Measurements from ENCODE around the gene KMT2A.

Gene KMT2A

GRCh38 chr11:118488480-118489109 lies 52.3 kb downstream of the KMT2A start:
- DNase-seq = peak; percentile 74

GRCh38 chr11:118491041-118491440 lies 54.7 kb downstream of the KMT2A start:
- DNase-seq = peak; percentile 6

GRCh38 chr11:118497831-118498230 lies 61.5 kb downstream of the KMT2A start:
- no peak for DNase-seq

- no peak for DNase-seq
Observed at GRCh38 chr11:118503216-118503615, 66.9 kb downstream of the KMT2A start.

- no peak for DNase-seq
Observed at GRCh38 chr11:118511601-118512000, 75.3 kb downstream of the KMT2A start.

- DNase-seq = no peak
Observed at GRCh38 chr11:118514103-118514502, 77.8 kb downstream of the KMT2A start.

GRCh38 chr11:118519549-118519948 lies 83.3 kb downstream of the KMT2A start:
- DNase-seq = no peak

GRCh38 chr11:118521892-118522311 lies 85.6 kb downstream of the KMT2A start:
- DNase-seq = no peak

GRCh38 chr11:118522571-118523072 lies 86.3 kb downstream of the KMT2A start:
- no peak for DNase-seq

- no peak for DNase-seq
Observed at GRCh38 chr11:118524356-118524755, 88.1 kb downstream of the KMT2A start.

GRCh38 chr11:118524757-118525470 lies 88.6 kb downstream of the KMT2A start:
- DNase-seq = no peak

GRCh38 chr11:118526688-118527087 lies 90.4 kb downstream of the KMT2A start:
- DNase-seq = no peak

GRCh38 chr11:118527109-118527508 lies 90.8 kb downstream of the KMT2A start, which contains the start of gene TTC36:
Gene TTC36 (plus strand): TSS chr11:118527474. CDS start chr11:118527495, 21 bp downstream.
- DNase-seq = no peak

- DNase-seq = no peak
Observed at GRCh38 chr11:118528511-118528910, 92.2 kb downstream of the KMT2A start.

- no peak for DNase-seq
Observed at GRCh38 chr11:118529584-118530175, 93.4 kb downstream of the KMT2A start.

- no peak for DNase-seq
Observed at GRCh38 chr11:118530180-118530682, 93.9 kb downstream of the KMT2A start.

- DNase-seq = peak; percentile 76
Observed at GRCh38 chr11:118530683-118531596, 94.6 kb downstream of the KMT2A start, which contains the start of gene TMEM25. Gene TMEM25 (plus strand): TSS chr11:118531192. CDS start chr11:118531802, 610 bp downstream.

- no peak for DNase-seq
Observed at GRCh38 chr11:118531597-118532084, 95.3 kb downstream of the KMT2A start.

- DNase-seq = no peak
Observed at GRCh38 chr11:118532091-118532490, 95.8 kb downstream of the KMT2A start.

GRCh38 chr11:118532852-118533768 lies 96.8 kb downstream of the KMT2A start:
- DNase-seq = no peak

Measured in stimulated activated CD4-positive, alpha-beta T cell treated with anti-CD3 and anti-CD28 coated beads, Interleukin-1b, Interleukin-23, amount 100 ng/mL, for 48 hours (primary cell).